ENCODE measurements around the gene VPS41.
A peak's percentile ranks its signal among the peaks of the same experiment; 100 is the strongest.
"Not testable (repeated sequence)": the region's sequence is repeated elsewhere in the genome, so short reads cannot be mapped to it uniquely, and the experiment has no call there.

VPS41 gene

DNA sequence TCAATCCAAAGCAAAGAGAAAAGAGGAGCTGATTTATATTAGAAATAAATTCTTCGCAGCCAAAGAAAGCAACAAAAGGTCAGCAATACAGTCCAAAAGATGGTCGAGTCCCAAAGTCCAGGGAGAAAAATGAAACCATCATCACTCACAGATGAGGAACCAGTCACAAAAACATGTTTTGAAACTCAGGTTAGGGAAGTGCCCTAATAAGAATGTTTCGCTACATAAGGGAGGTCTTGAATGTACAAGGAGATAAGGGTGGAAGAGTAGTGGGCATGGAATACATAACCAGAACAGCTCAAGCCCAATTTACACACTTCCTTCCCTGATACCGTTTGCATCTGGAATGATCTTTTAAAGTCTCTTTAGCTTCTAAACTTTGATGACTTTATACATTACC lies 53.6 kb downstream of the VPS41 start:
- TF ChIP-seq, protein P1, sequence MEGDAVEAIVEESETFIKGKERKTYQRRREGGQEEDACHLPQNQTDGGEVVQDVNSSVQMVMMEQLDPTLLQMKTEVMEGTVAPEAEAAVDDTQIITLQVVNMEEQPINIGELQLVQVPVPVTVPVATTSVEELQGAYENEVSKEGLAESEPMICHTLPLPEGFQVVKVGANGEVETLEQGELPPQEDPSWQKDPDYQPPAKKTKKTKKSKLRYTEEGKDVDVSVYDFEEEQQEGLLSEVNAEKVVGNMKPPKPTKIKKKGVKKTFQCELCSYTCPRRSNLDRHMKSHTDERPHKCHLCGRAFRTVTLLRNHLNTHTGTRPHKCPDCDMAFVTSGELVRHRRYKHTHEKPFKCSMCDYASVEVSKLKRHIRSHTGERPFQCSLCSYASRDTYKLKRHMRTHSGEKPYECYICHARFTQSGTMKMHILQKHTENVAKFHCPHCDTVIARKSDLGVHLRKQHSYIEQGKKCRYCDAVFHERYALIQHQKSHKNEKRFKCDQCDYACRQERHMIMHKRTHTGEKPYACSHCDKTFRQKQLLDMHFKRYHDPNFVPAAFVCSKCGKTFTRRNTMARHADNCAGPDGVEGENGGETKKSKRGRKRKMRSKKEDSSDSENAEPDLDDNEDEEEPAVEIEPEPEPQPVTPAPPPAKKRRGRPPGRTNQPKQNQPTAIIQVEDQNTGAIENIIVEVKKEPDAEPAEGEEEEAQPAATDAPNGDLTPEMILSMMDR (IDR thresholded peaks at IDR 0.05; ENCODE audit: control insufficient read depth, insufficient read depth, low read depth, low read length, missing control alignments) = no peak
- no peak overlapping the region for H3K4me3 ChIP-seq (ENCODE audit: control insufficient read depth, low read depth, low read length)
- DNase-seq (ENCODE audit: low read depth) = no peak

DNA sequence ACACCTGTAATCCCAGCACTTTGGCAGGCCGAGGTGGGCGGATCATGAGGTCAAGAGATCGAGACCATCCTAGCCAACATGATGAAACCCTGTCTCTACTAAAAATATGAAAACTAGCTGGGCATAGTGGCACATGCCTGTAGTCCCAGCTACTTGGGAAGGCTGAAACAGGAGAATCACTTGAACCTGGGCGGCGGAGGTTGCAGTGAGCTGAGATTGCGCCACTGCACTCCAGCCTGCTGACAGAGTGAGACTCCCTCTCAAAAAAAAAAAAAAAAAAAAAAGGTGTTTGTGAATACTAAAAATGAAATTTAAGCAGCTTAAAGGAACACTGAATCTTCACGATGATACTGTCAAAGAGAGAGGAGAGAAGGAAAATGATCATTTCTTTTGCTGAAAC lies 54.0 kb downstream of the VPS41 start:
- H3K4me3 ChIP-seq (ENCODE audit: control insufficient read depth, low read depth, low read length); DNase-seq (ENCODE audit: low read depth): not testable (repeated sequence)

DNA sequence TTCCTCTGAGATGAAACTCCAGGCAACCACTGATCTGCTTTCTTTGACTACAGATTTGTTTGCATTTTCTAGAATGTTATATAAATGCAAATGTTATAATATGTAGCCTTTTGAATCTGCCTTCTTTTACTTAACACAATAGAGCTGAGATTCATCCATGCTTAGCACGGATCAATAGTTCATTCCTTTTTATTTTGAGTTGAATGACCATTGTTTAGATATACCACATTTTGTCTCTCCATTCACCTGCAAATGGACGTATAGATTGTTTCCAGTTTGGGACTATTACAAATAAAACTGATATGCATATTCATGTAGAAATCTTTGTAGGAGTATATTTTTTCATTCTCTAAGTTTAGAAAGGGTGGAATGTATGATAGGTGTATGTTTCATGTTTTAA lies 57.7 kb downstream of the VPS41 start:
- TF ChIP-seq, protein P1 (IDR thresholded peaks at IDR 0.05; ENCODE audit: control insufficient read depth, insufficient read depth, low read depth, low read length, missing control alignments) = no peak
- H3K4me3 ChIP-seq (ENCODE audit: control insufficient read depth, low read depth, low read length) = no peak overlapping the region
- DNase-seq (ENCODE audit: low read depth) = no peak

DNA sequence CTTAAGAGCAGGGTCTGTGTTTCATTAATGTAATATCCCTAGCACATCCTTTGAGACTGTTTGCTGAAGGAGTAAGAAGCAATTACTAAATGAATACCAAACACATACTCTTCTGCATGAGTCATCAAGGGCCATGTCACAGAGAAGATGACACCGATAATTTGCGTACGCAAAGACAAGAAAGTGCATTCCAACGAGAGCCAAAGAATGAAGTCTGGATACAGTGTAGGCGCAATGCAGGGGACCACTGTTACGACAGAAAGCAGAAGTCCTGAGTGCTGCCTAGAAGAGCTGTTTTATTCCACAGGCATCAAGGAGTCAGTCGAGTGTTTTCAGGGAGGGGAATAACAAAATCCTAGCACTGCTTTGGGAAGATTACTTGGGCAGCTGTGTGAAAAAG lies 62.7 kb downstream of the VPS41 start:
- TF ChIP-seq, protein P1 (IDR thresholded peaks at IDR 0.05; ENCODE audit: control insufficient read depth, insufficient read depth, low read depth, low read length, missing control alignments) = no peak
- no peak for DNase-seq (ENCODE audit: low read depth)
- no peak overlapping the region for H3K4me3 ChIP-seq (ENCODE audit: control insufficient read depth, low read depth, low read length)

DNA sequence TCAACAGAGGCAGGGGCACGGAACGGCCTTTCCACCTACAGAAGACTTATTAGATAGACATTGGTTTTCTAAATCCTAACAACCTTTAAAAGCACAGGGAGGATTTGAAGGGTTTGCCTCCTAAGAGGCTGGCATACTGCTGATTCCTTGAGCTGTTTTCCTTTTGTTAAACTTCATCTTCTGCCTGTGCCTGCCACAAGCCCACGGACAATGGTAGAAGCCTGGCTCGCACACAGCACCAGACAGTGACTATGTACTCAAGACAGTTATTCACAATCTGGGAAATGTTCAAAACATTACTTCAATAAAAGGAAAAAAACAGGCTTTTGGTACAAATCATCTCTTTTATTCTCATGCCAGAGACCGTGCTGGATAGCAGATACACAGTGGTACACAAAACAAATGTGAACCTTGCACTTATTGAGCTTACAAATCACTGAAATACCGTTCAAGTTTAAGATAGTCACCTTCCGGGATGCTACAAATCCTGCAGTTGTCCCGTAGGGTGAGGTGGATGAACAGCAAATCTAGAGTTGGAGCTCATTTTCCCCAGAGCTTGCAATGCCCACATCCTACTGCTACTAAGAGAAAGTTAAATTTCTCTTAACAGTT lies 63.9 kb downstream of the VPS41 start:
- H3K4me3 ChIP-seq (ENCODE audit: control insufficient read depth, low read depth, low read length) = no peak overlapping the region
- no peak for DNase-seq (ENCODE audit: low read depth)
- TF ChIP-seq, protein P1 (IDR thresholded peaks at IDR 0.05; ENCODE audit: control insufficient read depth, insufficient read depth, low read depth, low read length, missing control alignments) = no peak

DNA sequence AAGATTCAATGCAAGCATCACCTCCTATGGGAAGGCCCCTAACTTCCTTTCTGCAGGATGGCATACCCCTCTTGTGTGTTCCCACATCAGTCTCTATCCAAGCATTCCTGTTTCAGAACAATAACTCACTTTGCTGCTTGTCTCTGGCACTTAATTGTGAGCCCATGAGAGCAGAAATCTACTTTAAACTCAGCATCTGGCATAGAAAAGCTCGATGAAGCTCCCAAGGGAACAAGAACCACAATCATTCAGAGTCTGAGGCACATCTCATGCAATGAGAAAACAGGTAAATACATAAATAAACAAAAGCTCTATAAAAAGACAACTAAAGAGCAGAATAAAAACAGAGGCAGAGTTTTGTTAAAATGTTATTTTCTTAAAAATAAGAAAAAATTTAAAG lies 66.2 kb downstream of the VPS41 start:
- no peak overlapping the region for H3K4me3 ChIP-seq (ENCODE audit: control insufficient read depth, low read depth, low read length)
- DNase-seq (ENCODE audit: low read depth) = no peak

DNA sequence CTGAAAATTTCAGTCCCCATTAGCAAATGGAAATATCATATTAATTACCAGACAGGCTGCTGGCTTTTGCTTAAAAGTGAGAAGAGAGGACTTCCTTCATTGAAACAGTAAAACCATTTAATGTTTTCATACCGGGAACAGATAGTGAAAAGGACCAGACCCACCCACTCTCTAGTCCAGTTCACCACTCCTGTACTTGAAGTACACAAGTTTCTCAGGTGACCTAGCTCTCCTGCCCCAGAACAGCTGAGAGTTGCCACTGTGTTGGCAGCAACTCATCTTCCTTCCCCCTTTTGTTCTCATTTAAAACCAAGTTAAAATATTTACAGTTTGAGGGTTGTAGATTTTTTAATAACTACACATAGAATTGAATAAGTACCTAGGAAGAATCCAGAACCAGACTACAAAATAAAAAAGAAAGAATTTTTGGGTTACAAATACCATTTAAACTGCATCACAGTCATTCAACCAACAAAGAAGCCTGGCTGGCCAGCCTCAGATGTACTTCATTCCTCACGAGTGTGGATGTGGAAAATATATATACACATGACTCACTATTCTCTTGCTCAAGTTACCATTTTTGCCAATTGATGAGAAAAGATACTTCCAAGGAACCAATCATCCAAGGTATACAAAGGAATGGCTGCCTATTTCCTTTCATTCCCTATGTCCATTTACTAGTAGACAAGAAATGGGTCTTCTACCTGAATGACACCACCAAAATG lies 68.1 kb downstream of the VPS41 start:
- TF ChIP-seq, protein P1 (IDR thresholded peaks at IDR 0.05; ENCODE audit: control insufficient read depth, insufficient read depth, low read depth, low read length, missing control alignments) = no peak
- no peak overlapping the region for H3K4me3 ChIP-seq (ENCODE audit: control insufficient read depth, low read depth, low read length)
- peak; percentile 31 for DNase-seq (ENCODE audit: low read depth)

More for the DNA sequence above, 66.2 kb downstream of the VPS41 start:
- TF ChIP-seq, protein P1 (IDR thresholded peaks at IDR 0.05; ENCODE audit: control insufficient read depth, insufficient read depth, low read depth, low read length, missing control alignments) = no peak

All from AG09309 (cell line).